HG03175 (cell line): ENCODE data around the gene LAMA4.
"Not testable (repeated sequence)": the region's sequence is repeated elsewhere in the genome, so short reads cannot be mapped to it uniquely, and the experiment has no call there.

Source experiments
- ATAC-seq: cut with Tn5 transposase; IDR thresholded peaks from one replicate; pipeline ENCODE4 v1.9.1; 2021; ENCODE audit warnings: mild to moderate bottlenecking, moderate library complexity; ENCODE audit not compliant: unreplicated experiment

The LAMA4 gene

DNA sequence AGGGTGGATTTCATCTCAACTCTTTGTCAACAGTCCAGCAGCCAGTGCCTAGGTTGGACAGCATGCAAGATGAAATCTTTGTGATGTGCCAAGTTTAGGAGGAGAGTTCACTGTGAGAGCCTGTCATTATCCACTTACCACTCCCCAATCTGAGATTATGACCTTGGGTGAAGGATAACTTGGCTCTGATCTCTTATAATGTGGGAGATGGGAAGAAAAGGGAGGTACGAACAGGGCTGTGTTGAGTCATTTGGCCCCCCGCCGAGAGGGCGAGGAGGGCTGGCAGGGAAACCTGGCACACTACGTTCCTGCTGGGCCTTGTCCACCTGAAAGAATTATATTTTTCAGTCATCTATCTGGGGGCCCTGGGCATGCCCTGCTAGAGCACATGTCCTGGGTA lies 35.8 kb downstream of the LAMA4 start:
- no peak for ATAC-seq

DNA sequence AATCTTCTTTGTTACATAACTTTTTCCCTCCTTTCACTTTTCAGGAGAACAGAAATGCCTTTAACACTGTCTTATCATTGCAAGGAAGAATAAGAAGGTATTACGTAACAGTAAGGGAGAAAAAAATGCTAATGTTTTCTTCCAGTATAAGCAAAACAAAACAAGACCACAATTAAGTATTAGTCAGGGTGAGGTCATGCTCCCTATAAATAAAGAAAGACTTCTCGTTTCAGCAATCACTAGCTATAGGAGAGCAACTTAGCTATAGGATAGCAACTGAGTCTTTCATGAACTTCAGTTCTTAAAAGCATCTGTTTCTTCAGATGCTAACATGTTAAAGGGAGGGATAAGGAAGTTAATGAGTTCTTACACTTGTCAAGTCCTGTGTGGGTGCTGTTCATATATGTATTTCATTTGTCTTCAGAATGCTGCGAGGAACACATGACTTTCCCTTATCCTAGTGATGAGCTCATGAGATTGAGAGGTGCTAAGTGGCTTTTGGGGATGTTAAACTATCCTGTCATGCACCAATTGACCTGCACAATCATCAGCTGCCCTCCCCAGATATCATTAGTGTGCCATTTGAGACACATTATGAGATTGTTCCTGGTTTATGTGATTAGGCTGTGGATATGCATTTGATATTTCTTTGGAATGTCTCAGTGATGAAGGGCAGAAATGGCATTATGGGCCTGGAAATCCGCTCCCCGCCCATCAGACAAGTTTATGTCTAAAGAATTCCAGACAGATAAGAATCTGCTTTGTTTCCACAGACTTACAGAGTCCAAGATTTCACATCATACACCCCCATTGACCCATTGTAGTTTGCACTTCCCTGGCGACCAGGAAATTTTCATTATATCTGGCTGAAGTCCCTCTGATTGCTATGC lies 37.5 kb downstream of the LAMA4 start:
- ATAC-seq, result no peak

- ATAC-seq, result no peak
These were observed 38.7 kb downstream of the LAMA4 start for GRCh38 chr6:112215488-112216284.

DNA sequence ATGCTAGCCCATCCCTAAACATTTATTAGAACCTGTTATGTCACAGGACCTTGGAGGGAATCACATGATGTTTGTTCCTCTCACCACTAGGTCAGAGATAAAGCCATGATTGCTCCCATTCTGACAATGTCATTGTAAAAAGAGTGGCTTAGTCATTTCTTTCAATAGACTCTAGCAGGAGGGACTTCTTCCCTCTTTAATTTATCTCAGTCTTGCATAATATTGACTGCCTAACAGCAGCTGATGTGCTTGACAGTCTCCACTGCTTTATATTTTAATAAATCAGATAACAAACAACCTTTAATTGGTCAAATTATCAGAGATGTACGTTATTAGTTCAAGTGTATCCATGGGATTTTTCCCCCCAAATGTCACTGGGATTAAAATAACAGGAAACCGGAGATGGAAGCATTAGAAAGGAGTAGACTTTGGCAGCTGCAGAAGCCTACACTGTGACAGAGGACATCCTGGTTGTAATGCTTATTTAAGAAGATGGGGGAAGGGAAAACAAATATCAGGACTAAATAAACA lies 39.6 kb downstream of the LAMA4 start:
- ATAC-seq, result no peak

- no peak for ATAC-seq
These were observed 43.5 kb downstream of the LAMA4 start for GRCh38 chr6:112210852-112211251.

DNA sequence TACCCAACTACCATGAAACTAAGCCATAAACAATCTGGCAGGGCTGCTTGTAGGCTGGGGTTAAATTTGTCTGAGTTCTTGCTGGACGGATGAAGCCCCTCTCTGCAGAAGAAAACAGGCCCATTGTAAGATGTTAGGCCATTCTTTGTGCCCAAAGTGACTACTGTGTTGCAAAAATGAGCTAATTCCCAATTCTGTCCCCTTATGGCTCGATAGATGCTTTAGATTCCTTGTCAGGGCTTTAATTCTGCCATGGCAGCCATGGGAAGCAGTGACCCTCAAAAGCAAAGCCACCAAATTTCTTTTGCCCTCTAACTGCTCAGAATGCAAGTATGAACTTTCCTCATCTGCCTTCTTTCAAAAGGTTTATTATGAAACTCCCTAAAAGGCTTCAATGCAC lies 45.2 kb downstream of the LAMA4 start:
- ATAC-seq, result no peak

DNA sequence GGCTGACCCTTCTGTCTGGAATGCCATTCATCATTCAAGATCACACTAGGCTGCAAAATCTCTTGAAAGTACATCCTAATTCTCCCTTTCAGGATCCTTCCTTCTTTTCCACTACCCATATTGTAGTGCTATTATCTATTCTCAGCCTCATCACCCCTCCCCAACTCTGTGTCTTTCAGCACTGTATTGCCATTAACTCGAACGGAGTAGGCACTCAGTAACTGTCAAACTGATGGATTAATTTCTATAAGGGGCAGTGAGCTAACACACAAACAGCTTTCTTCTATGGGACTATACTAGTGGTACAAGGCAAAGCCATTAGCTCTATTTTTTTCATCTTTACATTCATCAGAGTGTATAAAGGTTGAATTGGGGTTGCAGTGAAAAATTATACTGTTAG lies 46.6 kb downstream of the LAMA4 start:
- ATAC-seq, result no peak

GRCh38 chr6:112207131-112207530 lies 47.2 kb downstream of the LAMA4 start:
- ATAC-seq, result no peak

DNA sequence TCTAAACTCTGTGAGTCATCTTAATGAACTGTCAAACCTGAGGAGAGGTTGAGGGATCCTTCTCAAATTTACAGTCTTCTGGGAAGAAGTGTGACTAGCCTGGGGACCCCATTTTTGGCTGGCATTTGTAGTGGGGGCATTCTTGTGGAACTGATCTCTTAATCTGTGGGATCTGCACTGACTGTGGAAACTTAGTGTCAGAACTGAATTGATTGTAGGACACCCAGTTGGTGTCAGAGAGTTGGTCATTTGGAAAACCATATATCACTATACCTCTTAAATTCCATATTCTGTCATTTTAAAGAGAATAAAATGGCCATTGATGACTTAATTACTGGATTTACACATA lies 48.3 kb downstream of the LAMA4 start:
- no peak for ATAC-seq

GRCh38 chr6:112205427-112206109 lies 48.8 kb downstream of the LAMA4 start:
- ATAC-seq, result no peak

DNA sequence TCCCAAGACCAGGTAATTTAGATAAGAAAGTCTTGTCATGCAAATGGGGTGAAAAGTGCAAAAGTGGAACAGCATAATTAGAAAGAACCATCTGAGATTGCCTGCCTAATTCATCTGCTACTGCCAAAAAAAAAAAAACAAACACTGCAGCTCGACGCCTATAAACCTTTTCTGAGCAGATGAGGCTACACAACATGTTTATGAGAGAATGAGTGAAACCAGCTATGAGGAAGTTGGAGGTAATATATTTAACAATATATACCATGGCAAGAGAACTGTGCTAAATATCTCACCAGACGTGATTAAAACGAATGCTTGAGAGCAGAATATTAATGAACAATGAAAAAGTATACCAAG lies 50.0 kb downstream of the LAMA4 start:
- ATAC-seq, result no peak

GRCh38 chr6:112203577-112204349 lies 50.6 kb downstream of the LAMA4 start:
- no peak for ATAC-seq

- ATAC-seq, result peak; percentile 72
These were observed 51.6 kb downstream of the LAMA4 start for GRCh38 chr6:112202639-112203341.

DNA sequence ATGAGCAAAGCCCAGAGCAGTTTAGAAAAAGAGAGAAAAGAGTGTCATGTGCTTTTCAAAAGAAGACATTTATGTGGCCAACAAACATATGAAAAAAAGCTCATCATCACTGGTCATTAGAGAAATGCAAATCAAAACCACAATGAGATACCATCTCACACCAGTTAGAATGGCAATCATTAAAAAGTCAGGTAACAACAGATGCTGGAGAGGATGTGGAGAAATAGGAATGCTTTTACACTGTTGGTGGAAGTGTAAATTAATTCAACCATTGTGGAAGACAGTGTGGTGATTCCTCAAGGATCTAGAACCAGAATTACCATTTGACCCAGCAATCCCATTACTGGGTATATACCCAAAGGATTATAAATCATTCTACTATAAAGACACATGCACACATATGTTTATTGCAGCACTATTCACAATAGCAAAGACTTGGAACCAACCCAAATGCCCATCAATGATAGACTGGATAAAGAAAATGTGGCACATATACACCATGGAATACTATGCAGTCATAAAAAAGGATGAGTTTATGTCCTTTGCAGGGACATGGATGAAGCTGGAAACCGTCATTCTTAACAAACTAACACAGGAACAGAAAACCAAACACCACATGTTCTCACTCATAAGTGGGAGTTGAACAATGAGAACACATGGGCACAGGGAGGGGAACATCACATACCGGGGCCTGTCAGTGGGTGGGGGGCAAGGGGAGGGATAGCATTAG lies 54.0 kb downstream of the LAMA4 start:
- not testable (repeated sequence) for ATAC-seq

GRCh38 chr6:112199001-112199403 lies 55.4 kb downstream of the LAMA4 start:
- ATAC-seq, result no peak

- ATAC-seq, result no peak
These were observed 55.8 kb downstream of the LAMA4 start for GRCh38 chr6:112198582-112198981.

- ATAC-seq, result no peak
These were observed 56.7 kb downstream of the LAMA4 start for GRCh38 chr6:112197636-112198035.

GRCh38 chr6:112196306-112196705 lies 58.1 kb downstream of the LAMA4 start:
- ATAC-seq, result no peak

DNA sequence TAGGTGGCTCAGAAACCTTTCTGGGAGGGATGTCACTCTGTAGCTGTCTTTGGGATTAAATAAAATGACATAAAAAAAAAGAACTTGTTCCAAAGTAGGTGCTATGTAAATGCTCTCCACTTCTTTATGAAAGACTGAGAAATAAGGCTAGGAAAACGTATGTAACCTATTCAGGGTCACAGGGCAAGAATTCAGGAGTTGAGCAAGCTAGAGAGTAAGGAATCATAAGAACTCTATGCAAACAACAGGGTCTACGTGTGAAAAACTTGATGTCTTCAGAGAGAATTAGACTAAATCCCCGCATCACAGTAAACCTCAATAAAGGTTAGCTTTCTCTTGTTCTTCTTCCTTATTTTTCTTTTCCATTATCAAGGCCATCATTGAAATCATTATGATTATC lies 59.2 kb downstream of the LAMA4 start:
- ATAC-seq, result no peak
